DMS 273 (cell line): ENCODE results near the gene WDR70.
A peak's percentile ranks its signal among the peaks of the same experiment; 100 is the strongest.
"Not testable (repeated sequence)": the region's sequence is repeated elsewhere in the genome, so short reads cannot be mapped to it uniquely, and the experiment has no call there.

Experiments
- DNase-seq: peaks from one replicate; lab custom pipeline; 2025; ENCODE audit not compliant: unreplicated experiment; lab: John Stamatoyannopoulos, UW

Gene WDR70

DNA sequence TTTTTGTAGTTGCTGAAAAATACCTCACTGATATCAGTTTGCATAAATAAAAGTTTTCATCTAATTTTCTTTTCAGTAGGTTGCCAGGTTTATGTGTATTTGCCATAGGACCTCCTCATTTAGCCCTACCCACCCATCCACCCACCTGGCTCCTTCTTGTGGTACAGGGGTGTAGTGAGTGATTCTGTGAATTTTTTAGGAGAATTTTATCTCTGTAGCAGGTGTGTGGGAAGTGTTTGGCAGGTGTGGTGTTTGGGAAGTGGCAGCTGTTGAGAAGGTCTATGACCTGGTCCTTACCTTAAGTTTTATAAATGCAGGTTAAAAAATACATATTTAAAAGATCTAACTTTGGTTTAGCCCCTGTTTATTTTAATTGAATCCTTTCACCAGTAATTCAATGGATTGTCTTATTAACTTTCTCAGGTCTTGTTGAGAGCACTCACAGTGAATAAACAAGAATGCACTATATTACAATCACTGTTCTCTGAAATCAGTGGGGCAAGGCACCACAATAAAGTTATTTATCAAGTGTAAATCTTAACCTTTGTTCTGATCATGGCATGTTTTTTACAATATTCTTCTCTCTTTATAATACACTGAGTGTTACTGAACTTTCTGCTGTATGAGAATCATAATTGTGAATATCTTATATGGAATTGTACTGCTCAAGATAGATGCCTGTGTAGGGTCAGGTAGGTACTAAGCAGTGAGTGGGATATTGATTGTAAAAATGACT is 189.1 kb downstream of the WDR70 start:
- no peak for DNase-seq

DNA sequence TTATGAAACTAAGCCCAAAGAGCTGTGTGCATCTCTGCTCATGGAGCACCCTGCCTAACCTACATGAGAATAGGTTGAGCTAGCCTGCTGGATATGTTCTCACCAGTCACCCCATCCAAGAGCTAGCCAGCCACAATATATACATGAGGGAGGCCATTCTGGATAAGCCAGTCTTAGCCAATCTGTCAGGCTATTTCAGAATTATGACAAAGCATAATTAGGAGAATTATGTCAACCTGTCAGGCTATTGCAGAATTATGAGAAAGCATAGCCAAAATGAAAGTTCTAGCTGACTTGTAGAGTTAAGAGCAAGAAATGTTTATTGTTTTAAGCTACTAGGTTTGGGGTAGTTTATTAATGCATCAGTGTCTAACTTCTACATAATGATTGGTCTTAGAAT is 189.8 kb downstream of the WDR70 start:
- no peak for DNase-seq

DNA sequence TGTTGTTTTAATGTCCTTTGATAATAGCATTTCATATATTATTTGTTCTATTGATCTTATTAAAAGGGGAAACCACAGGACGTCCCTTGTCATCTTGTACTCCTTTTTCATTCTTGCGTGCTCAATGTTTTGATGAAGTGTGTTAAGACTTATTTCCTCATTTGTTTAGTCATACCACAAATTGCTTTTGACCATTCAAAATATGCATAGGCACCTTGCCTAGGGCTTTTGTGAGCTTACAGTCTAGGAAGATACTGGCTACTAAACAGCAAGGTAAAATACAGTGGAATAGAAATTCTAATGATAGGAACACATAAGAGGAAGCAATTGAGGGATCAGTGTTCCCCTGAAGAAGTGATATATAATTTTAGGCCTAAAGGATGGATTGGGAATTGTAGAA is 190.3 kb downstream of the WDR70 start:
- DNase-seq, result no peak

DNA sequence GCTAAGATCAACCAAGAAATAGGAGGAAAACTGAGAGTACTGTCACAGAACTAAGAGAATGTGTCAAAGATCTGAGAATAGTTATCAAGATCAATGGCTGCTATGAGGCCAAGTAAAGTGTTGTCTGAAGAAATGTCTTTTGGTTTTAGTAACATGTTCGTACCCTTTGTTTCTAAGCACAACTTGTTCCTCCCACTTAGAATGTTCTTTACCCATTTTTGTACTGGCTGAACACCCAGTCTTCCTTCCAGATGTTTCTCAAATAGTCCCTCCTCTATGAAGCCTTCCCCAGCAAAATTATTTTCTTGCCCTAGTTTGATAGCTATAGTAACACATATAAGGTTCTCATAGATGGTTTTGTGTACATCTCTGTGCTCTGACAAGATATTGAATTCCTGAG is 191.5 kb downstream of the WDR70 start:
- no peak for DNase-seq

DNA sequence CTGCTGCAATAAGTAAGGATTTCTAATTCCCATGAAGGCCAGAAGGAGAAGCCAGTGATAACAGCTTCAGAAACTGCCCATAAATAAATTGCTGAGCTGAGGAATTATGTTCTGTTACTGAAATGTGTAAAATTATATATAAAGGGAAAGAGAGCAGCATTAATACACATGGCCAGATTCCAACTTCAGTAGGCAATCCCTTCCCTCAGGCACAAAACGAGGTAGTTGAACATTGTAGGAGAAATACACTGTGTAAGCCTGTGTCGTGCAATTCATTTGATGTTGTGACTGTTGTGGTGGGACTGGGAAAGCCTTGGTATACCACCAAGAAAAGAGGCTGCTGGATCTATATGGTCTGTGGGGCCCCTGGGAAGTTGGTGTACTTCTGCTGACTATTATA is 192.9 kb downstream of the WDR70 start:
- DNase-seq, result no peak

DNA sequence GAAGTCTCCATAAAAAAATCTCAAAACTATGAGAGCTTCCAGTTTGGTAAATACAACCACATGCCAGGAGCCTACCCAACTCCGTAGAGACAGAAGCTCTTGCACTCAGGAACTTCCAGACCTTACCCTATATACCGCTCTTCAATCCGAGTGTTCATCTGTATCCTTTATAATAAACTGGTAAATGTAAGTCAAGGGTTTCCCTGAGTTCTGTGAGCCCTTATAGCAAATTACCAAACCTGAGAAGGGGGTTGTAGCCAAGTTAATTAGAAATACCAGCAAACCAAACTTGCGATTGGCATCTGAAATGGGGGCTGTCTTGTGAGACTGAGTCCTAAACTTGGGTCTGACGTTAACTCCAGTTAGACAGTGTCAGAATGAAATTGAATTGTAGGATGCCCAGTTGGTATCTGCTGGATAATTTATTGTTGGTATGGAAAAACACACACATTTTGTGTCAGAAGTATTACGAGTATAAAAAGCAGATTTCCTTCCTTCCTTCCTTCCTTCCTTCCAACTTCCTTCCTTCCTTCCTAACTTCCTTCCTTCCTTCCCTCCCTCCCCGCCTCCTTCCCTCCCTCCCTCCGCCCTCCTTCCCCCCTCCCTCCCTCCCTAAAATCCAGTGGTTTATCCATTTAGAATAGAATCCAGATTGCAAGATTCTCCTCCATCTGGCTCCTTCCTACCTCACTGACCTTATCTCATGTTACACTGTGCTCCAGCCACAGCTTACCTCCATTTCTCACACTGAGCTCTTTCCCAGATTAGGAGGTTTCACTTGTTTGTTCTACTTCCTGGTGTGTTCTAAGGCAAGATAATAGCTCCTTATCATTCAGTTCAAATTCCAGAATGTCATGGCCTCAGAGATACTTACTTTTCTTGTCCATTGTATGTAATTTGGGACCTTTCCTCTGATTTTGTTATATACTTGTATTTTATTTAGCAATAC is 196.7 kb downstream of the WDR70 start:
- peak; percentile 39 for DNase-seq

DNA sequence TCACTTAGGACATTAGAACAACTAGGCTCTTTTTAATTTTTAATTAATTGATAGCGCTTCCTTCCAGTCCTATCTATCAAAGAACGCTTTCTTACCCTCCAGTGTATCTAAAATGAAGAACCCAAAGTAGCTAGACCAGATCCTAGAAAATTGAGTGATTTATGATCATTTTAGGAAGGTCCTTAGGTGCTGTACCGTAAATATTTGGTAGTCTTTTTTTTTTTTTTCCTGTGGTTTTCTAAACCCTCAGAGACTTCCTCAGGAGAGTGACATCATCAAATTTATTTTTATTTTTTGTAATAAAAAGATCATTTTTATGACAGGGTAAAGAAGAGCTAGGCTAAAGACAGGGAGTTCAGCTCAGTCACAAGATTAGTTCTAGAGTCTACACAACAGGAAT is 197.4 kb downstream of the WDR70 start:
- no peak for DNase-seq

DNA sequence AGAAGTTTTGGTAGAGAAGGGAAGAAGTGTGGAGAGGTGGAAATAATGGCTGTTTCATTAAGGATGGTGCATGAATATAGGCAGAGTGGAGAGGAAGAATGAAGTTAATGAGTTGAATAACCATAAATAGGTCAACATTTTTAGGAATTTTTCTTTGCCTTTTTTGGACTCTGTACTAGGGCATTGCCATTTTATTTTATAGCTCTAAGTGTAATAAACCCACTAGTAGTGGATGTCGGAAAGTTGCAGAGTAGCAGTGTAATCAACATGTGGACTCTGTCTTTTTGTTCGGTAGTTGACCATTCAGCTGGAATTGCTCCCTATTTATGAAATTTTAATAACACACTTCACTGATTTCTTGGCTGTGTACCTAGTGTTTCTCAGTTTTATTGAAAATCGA is 199.1 kb downstream of the WDR70 start:
- DNase-seq, result no peak

DNA sequence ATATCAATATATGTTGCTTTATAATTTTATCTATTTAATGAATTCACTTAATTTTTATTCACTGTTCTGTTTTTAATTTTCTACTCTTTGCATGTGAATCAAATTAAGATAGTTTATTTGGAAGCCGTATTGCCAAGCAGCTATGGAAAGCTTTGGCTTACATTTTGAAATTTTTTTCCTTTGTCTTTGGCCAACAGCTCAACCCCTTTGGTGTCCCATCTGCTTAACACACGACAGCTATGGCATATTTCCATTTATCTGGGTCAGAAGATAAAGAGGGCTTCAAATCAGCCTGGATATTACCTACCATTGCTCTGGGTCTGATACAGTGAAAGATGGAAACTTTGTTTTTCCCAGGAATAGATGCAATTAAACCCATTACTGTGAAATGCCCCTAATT is 201.0 kb downstream of the WDR70 start:
- no peak for DNase-seq

DNA sequence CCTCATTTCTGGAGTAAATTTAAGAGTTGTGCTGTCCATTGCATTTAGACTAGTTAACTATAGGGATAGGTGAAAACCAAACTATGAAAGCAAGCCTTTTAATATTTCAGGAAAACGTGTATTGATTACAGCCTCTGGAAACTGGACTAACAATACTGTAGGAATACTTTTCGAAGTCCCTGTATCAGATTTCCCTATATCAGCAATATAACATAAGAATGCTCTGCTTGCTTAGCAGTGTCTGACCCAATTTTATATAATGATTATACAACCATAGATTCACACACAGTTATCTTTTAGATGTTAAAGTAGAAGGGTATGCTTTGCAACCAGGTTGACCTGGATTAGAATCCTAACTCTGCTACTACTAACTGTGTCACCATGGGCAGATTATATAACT is 203.1 kb downstream of the WDR70 start:
- no peak for DNase-seq

DNA sequence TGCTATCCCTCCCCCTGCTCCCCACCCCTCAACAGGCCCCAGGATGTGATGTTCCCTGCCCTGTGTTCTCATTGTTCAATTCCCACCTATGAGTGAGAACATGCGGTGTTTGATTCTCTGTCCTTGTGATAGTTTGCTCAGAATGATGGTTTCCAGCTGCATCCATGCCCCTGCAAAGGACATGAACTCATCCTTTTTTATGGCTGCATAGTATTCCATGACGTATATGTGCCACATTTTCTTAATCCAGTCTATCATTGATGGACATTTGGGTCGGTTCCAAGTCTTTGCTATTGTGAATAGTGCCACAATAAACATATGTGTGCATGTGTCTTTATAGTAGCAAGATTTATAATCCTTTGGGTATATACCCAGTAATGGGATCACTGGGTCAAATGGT is 214.2 kb downstream of the WDR70 start:
- DNase-seq, result not testable (repeated sequence)

DNA sequence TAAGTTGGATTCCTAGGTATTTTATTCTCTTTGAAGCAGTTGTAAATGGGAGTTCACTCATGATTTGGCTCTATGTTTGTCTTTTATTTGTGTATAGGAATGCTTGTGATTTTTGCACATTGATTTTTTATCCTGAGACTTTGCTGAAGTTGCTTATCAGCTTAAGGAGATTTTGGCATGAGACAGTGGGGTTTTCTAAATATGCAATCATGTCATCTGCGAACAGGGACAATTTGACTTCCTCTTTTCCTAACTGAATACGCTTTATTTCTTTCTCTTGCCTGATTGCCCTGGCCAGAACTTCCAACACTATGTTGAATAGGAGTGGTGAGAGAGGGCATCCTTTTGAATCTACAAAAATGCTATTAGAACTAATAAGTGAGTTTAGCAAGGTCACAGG is 215.7 kb downstream of the WDR70 start:
- DNase-seq, result not testable (repeated sequence)

DNA sequence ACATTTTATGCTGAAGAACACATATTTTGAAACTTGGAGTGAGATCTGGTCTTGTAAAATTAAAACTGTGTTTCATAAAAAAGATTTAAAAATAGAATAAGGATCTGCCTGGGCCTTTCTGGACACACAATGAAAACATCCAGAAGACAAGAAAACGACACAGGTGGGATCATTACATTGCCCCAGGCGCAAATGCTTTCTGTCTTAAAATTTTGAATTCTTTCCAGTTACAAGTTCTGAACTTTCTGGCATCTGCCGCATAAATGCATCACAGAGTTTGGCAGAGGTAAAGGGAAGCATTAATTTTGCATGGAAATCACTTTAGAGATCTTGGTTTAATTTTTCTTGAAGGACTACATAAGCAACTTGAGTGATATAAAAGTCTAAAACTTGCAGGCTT is 219.6 kb downstream of the WDR70 start:
- DNase-seq, result no peak

DNA sequence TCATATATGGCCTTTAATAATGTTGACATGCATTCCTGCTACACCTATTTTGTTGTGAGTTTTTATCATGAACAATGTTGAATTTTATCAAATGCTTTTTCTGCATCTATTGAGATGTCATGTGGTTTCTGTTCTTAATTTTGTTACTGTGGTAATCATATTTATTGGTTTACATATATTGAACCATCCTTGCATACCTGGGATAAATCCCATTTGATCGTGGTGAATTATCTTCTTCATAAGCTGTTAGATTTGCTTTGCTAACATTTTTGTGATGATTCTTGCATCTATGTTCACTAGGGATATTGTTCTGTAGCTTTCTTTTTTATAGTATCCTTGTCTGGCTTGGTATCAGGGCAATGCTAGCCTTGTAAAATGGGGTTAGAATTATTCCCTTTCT is 222.0 kb downstream of the WDR70 start:
- no peak for DNase-seq

DNA sequence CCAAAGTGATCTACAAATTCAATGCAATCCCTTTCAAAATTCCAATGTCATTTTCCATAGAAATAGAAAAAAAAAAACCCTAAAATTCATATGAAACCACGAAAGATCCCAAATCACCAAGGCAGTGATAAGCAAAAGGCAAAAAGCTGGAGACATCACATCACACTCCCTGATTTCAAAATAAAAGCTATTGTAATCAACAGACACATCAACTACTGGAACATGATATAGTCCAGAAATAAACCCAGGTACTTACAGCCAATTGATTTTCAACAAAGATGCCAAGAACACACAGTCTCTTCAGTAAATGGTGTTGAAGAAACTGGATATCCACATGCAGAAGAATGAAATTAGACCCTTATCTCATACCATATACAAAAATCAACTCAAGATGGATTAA is 224.0 kb downstream of the WDR70 start:
- no peak for DNase-seq

DNA sequence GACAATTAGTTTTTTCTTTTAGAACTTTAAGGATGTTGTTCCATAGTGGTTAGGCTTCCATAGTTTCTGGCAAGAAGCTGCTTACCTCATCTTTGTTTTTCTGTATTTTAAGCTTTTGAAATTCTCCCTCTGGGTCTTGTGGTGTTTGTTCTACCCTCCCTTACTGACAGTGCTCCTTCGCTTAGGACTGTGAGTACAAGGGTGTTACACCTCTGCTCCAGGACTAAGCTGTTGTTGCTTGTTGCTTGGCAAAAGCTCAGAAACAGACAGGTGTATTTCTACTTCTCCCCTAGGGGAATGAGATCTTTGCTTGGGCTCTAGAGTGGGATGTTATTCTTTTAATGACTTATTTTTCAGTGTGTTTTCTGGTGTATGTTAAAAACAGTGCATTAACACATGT is 225.2 kb downstream of the WDR70 start:
- no peak for DNase-seq

DNA sequence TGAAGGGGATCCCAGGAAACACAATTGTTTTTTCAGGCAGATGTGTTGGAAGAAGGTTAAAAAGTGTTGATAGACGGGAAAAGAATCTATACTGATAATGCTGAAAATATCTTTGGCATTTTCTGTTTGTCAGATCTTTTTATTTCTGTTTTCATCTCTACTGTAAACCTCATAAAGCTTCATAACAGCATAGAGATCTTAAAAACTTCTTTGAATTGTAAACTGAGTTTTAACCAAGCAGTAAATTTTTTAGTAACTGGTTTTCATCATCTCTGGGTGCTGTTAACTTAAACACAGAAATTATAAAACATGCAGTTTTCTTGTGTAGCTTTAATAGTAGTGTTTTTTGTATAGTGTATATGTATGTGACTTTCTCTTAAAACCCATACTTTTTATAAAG is 227.0 kb downstream of the WDR70 start:
- no peak for DNase-seq

DNA sequence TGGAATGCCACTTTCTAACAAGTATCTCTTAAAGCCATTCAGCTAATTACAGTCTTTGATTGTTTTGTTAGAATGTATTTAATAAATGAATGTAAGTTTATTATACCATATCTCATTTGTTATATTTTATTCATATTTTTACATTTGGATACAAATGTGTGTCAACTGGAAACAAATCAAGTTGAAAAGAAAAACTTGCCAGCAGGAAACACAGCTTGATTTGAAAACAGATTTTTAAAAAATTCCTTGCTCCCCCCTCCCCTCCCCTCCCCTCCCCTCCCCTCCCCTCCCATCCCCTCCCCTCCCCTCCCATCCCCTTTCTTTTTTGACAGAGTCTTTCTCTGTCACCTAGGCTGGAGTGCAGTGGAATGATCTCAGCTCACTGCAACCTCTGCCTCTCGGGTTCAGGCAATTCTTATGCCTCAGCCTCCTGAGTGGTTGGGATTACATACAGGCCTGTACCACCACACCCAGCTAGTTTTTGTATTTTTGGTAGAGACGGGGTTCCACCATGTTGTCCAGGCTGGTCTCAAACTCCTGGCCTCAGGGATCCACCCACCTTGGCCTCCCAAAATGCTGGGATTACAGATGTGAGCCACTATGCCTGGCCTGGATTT is 227.6 kb downstream of the WDR70 start:
- no peak for DNase-seq

DNA sequence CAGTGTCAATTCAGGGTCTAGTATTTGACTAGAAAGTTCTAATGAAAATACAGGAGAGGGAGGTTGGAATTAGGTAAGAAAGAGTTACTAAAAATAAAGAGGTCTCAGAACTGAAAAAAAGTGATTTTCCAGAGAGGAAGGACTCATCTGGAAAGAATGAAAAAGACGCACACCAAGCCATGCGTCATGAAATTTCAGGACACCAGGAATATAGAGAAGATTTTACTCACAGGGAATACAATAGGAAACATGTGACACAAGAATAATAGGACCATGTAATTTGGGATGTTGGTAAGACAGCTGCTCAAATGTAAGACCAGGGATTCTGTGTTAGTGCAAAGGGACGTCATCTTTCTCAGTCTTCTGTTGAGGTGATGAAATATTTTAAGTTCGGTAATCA is 236.1 kb downstream of the WDR70 start:
- no peak for DNase-seq

DNA sequence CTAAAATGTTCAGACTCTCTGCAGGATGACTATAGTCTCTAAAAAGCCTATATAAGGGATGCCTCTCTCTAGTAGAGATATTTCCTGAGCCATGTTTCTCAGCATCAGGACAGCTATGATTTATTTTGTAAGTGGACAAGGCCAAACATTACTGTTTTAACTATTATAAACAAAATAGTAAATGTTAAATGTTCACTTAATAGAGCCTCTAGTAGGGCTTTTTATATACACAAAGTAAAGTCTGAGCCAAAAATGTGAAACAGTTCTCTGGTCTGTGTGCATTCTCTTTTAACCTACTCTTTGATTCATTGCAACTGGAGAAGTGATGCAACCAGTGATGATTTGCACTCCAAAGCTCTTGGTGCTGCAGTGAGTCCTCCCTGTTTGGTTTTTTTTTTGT is 240.2 kb downstream of the WDR70 start:
- DNase-seq, result no peak

DNA sequence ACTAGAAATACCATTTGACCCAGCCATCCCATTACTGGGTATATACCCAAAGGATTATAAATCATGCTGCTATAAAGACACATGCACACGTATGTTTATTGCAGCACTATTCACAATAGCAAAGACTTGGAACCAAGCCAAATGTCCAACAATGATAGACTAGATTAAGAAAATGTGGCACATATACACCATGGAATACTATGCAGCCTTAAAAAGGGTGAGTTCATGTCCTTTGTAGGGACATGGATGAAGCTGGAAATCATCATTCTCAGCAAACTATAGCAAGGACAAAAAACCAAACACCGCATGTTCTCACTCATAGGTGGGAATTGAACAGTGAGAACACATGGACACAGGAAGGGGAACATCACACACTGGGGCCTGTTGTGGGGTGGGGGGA is 243.2 kb downstream of the WDR70 start:
- not testable (repeated sequence) for DNase-seq

DNA sequence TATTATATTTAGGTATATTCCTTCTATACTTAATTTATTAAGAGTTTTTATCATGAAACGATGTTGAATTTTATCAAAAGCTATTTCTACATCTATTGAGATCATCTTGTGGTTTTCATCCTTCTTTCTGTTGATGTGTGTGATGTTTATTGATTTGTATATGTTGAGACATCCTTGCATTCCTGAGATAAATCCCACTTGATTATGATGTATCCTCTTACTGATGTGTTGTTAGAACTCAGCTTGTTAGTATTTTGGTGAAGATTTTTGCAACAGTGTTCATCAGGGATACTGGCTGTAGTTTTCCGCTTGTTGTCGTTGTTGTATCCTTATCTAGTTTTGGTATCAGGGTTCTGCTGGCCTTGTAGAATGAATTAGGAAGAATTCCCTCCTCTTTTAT is 247.1 kb downstream of the WDR70 start:
- no peak for DNase-seq
